Heart left ventricle (tissue), 13 donors: Measurements from ENCODE around the gene SLC5A2.

Experiments
- POLR2A ChIP-seq, 2 donors: fragments of 450-650 bp; IDR thresholded peaks; one replicate each; pipeline ENCODE4 v1.6.1; 2017; ENCODE audit warnings: antibody characterized with exemption in 2 of 2, mild to moderate bottlenecking in 2 of 2, moderate library complexity in 2 of 2
- TF ChIP-seq, protein P1 (sequence below), 12 donors: fragments of 200-600 bp; sonication (generic) in 4 of 12; IDR thresholded peaks; one replicate each; pipeline versions ENCODE4 v1.5.0 to v1.8.0; 2018 to 2022; ENCODE audit warnings: antibody characterized with exemption in 12 of 12, mild to moderate bottlenecking in 5 of 12
- donor health status: ischemic (EF 13 %, LVEDD 7.1; RV severe dilation, severe dysfunction).
- donor health status: DM: no; HTN: yes; CAD: no.
- donor health status: DM: no; HTN: no; CAD: no.
- donor health status: ischemic (EF 25% LVEDD 6.9; RV normal size, moderate dysfunction).
- donor health status: ischemic (EF 25% LVEDD 5.7; RV mildly dilated, moderate dysfunction).
- donor health status: ischemic (EF 35%, LVEDD 5.7; RV mildly dilated, moderate dysfunction).
- donor health status: nonischemic (EF 11% LVEDD 7.7; RV severe dilation, severe dysfunction).
- donor health status: DM: yes; HTN: yes; CAD: no.
- donor health status: PGD.
- donor health status: ischemic (EF 29% LVEDD 5.4; RV normal size, mild dysfunction).
- donor health status: nonischemic (EF 23%, LVEDD 6.1; RV moderate dilation, normal function).

DNA sequence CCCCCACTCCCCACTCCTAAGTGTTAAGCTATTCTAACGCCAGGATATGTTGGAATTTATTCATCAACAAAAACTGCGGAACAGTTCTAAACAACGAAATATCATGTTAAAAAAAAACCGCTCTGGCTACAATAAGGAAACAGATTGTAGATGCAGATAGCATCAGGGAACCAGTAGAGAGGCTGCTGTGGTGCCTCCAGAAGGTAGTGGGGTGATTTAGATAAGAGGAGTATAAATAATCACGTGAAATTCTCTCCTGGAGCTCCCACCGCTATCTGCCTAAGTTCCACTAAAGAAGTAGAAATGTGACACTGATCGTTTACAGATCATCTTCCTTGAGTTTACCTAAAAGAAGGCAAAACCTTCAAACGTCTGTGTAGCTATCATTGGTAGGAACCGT is 52.8 kb downstream of the SLC5A2 start:
- TF ChIP-seq, protein P1, sequence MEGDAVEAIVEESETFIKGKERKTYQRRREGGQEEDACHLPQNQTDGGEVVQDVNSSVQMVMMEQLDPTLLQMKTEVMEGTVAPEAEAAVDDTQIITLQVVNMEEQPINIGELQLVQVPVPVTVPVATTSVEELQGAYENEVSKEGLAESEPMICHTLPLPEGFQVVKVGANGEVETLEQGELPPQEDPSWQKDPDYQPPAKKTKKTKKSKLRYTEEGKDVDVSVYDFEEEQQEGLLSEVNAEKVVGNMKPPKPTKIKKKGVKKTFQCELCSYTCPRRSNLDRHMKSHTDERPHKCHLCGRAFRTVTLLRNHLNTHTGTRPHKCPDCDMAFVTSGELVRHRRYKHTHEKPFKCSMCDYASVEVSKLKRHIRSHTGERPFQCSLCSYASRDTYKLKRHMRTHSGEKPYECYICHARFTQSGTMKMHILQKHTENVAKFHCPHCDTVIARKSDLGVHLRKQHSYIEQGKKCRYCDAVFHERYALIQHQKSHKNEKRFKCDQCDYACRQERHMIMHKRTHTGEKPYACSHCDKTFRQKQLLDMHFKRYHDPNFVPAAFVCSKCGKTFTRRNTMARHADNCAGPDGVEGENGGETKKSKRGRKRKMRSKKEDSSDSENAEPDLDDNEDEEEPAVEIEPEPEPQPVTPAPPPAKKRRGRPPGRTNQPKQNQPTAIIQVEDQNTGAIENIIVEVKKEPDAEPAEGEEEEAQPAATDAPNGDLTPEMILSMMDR (IDR thresholded peaks at IDR 0.05) = no peak
- TF ChIP-seq POLR2A (IDR thresholded peaks at IDR 0.05) = no peak
